ENCODE data around the gene NUMA1. TPM values are rescaled to one million over a fixed set of nuclear protein-coding genes. Genes with fewer than 3 reads are reported as not detected.

The NUMA1 gene
- total and polyA plus RNA-seq, 2 of the 8 experiments (the other 6 are each of a cell fraction or from before 2014, with no cell fraction given) = 101 to 107 TPM

GRCh38 chr11:71997594-71997993 lies 82.7 kb downstream of the NUMA1 start:
- CTCF ChIA-PET (ENCODE audit: partially characterized antibody) = interaction anchor here (1.6 to 5.1 kb wide), 4 partner anchors 11 to 93 kb away, joined by 6 to 28 read pairs (median 21); no protein-coding TSS in a partner anchor
- H3K14ac ChIP-seq (ENCODE audit: insufficient read length) = no peak overlapping the region
- no peak overlapping the region for H3K4ac ChIP-seq (replicated peaks; ENCODE audit: insufficient read length, low read depth, low read length)
- TF ChIP-seq PHF8 (conservative IDR thresholded peaks at IDR 0.05; ENCODE audit: low read depth, low read length) (no peak), TCF12 (IDR thresholded peaks at IDR 0.05; ENCODE audit: low read depth, low read length) (no peak), ASH2L (IDR thresholded peaks at IDR 0.05; ENCODE audit: low read length) (no peak), CEBPB (IDR thresholded peaks at IDR 0.05; ENCODE audit: low read depth, low read length) (no peak), SUZ12 (IDR thresholded peaks at IDR 0.05; ENCODE audit: low read length) (no peak), BCL11A (IDR thresholded peaks at IDR 0.05; ENCODE audit: low read depth in 2 of 2, low read length in 2 of 2) (no peak), POLR2A (IDR thresholded peaks at IDR 0.05; ENCODE audit: control extremely low read depth in 1 of 2, low read depth in 2 of 2, low read length in 2 of 2) (no peak), GTF2F1 (IDR thresholded peaks at IDR 0.05; ENCODE audit: borderline replicate concordance, low read depth, low read length) (no peak), ZNF274 (IDR thresholded peaks at IDR 0.05; ENCODE audit: borderline replicate concordance, extremely low read depth, low read length) (no peak), SIN3A (conservative IDR thresholded peaks at IDR 0.05 in 1 of 2, IDR thresholded peaks at IDR 0.05 in 1 of 2; ENCODE audit: low read depth in 1 of 2, low read length in 2 of 2) (no peak)

More at GRCh38 chr11:71997594-71997993, 82.7 kb downstream of the NUMA1 start:
- Histone ChIP-seq H4K91ac (replicated peaks; ENCODE audit: insufficient read length, low read length) (no peak overlapping the region), H3K79me1 (ENCODE audit: low read depth, low read length) (no peaks in the 10 kb centered on the region), H2AFZ (ENCODE audit: low read length) (no peak overlapping the region), H3K9me3 (ENCODE audit: insufficient read depth in 2 of 2, low read depth in 1 of 2, low read length in 1 of 2) (no peaks in the 10 kb centered on the region), H3K56ac (replicated peaks; ENCODE audit: insufficient read length, low read depth, low read length) (no peak overlapping the region), H4K5ac (ENCODE audit: insufficient read length, low read depth, low read length) (no peak overlapping the region), H2BK120ac (replicated peaks; ENCODE audit: low read depth, low read length) (no peak overlapping the region), H2AK5ac (ENCODE audit: low read depth, low read length) (no peak overlapping the region), H3K79me2 (ENCODE audit: control insufficient read depth in 1 of 2, insufficient read depth in 2 of 2, low read length in 2 of 2) (no peaks in the 10 kb centered on the region; a peak in 1 of 4 replicates), H3K23ac (ENCODE audit: insufficient read length) (no peak overlapping the region), H2BK20ac (ENCODE audit: low read length) (no peak overlapping the region), H3K27ac (ENCODE audit: low read depth, low read length) (no peak overlapping the region), H3K4me2 (ENCODE audit: insufficient read depth in 1 of 2, low read depth in 2 of 2, low read length in 2 of 2) (no peak overlapping the region), H2BK15ac (ENCODE audit: low read length) (no peak overlapping the region), H3K4me1 (replicated peaks in 1 of 4; ENCODE audit: control insufficient read depth in 3 of 4, insufficient read depth in 4 of 4, low read length in 3 of 4) (no peaks in the 10 kb centered on the region), H3K27me3 (replicated peaks in 1 of 4; ENCODE audit: control insufficient read depth in 3 of 4, extremely low read depth in 1 of 4, insufficient read depth in 3 of 4, low read length in 3 of 4) (no peaks in the 10 kb centered on the region), H3K36me3 (ENCODE audit: control insufficient read depth in 2 of 4, insufficient read depth in 4 of 4, low read length in 3 of 4) (peaks cover 0 to 11% (median under 1%) of the 10 kb centered on the region in 4 experiments; a peak in 5 of 8 replicates), H3K18ac (ENCODE audit: extremely low read depth, low read length) (no peak overlapping the region), H4K8ac (ENCODE audit: extremely low read depth, insufficient read depth, low read length) (no peak overlapping the region), H2BK12ac (ENCODE audit: low read depth, low read length) (no peak overlapping the region), H4K20me1 (replicated peaks in 1 of 2; ENCODE audit: control insufficient read depth in 1 of 2, insufficient read depth in 2 of 2, low read length in 2 of 2) (peaks cover 9 to 11% of the 10 kb centered on the region in 2 experiments), H2BK5ac (ENCODE audit: low read depth, low read length) (no peak overlapping the region), H3K9ac (replicated peaks in 1 of 4; ENCODE audit: extremely low read depth in 1 of 4, low read depth in 3 of 4, low read length in 3 of 4) (no peak overlapping the region), H3K23me2 (ENCODE audit: low read depth, low read length) (no peaks in the 10 kb centered on the region), H3K4me3 (ENCODE audit: extremely low read depth in 1 of 4, insufficient read depth in 2 of 4, low read depth in 3 of 4, low read length in 4 of 4) (no peak overlapping the region)
- 86% methylated on average over 3 of the region's 3 CpGs; no CpG with 5 or more reads in 1 of the 2 experiments for WGBS, 2 experiments (ENCODE audit: extremely low coverage in 1 of 2, insufficient coverage in 1 of 2, insufficient read length in 1 of 2, insufficient replicate concordance in 2 of 2, low coverage in 1 of 2, low lambda C conversion rate in 2 of 2, missing lambda C conversion rate in 1 of 2)
- FAIRE-seq = no peak
- POLR2A ChIA-PET (ENCODE audit: partially characterized antibody) = interaction anchor here (1.1 to 2.8 kb wide), 3 partner anchors 9 to 16 kb away, joined by 3 to 9 read pairs (median 5); no protein-coding TSS in a partner anchor
- no peak for DNase-seq (ENCODE audit: low read depth in 1 of 2, low spot score in 2 of 2)
